HG03575 (cell line): ENCODE data around the gene SRPX.

Experiments
- ATAC-seq: cut with Tn5 transposase; IDR thresholded peaks from one replicate; pipeline ENCODE4 v1.9.1; 2021; ENCODE audit not compliant: unreplicated experiment, insufficient number of reproducible peaks, low FRiP score; ENCODE audit errors: extremely low read depth

Gene SRPX

DNA sequence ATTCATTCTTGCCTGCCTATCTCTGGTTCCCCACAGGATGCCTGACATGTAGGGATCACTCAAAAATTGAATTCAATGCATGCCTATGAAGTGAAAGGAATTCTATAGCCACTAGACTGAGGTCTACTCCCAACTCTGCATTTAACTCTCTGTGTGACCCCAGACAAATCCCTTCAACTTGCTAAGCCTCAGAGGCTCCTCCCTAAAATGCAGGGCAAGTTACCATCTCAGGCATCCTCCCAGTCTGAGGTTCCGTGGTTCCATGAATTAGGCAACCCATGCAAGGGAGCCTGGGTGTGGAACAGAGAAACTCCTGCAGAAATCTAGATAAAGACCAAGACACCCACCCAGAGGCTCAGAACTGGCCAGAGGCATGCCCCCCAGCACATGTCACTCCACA, 6.6 kb downstream of the SRPX start:
- no peak for ATAC-seq

DNA sequence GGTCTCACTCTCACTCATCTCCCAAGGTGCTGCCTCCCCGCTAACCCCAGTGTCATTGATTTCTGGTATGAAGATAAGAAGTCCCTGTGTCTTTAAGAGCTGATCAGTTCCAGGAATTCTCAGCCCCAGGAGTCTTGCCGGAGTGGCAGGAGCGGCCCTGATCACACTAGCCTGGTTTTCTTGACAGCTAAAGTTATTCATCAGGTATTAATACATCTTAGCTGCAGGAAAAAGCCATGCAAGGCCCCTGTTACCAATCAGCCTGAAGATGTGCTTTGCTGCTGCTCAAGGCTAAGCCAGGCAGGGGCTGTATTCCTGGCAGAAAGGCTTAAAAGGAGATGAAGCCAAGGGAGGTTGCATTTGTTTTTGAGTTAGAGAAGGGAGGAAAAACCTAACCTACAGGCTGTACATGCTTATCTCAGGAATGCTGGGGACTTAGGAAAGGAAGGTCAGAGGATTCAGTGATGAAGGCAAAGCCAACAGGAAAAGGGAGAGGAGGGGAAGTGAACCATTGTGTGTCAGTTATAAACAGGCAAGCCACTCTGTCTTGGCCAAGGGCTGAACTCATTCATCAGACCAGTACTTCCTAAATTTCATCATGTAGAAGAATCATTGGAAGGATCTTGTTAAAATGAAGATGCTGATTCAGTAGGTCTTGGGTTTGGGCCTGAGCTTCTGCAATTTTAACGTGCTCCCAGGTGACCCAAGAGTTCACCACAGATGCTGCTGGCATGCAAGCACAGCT, 8.6 kb downstream of the SRPX start:
- no peak for ATAC-seq

DNA sequence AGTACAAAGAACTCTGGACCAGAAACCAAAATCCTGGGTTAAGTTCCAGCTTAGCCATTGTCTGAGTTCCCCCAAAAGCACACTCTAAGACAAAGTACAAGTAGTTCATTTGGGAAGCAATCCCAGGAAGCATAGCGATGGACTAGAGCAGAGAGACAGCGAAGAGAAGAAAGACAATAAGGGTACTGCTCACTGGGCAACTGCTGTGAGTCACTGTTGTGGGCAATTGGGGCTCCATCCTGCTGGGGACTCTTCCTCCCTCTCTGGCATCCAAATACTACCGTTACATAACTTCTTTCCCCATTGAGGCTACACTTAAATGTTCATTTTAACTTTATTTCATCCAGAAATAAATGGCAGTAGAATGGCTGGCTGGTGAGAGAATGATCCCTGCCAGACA, 14.1 kb downstream of the SRPX start:
- ATAC-seq: no peak

DNA sequence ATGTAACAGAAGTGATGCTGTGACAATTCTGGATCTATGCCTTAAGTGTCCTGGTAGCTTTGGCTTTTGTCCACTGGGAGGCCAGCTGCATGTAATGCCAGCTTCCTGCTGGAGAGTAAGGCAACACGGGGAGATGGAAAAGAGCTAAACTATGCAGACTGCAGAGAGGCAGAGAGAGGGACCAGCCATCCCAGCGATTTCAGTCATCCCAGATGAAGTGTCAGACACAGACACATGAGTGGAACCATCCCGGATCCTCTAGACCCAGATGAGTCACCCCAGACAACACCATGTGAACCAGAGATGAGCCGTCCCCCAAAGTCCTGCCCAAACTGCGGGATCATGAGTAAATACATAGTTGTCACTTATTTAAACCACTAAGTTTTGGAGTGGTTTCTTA, 14.6 kb downstream of the SRPX start:
- ATAC-seq: no peak

DNA sequence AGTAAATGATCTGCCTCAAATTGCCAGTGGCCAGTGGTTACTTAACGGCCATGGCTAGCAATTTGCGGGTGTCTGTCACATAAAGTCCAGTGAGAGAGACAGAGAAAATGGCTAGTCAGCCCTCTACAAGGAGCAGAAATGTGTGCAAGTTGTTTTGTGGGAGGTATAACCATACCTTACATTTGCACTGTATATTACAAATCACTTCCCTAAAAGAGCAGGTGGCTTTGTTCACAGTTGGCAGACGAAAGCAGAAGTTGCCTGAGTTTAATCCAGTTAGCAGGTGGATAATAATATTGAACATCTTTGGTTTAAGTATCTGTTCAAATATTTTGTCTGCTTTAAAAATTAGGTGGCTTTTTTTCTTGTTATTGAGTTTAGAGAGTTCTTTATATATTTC, 15.6 kb downstream of the SRPX start:
- no peak for ATAC-seq

DNA sequence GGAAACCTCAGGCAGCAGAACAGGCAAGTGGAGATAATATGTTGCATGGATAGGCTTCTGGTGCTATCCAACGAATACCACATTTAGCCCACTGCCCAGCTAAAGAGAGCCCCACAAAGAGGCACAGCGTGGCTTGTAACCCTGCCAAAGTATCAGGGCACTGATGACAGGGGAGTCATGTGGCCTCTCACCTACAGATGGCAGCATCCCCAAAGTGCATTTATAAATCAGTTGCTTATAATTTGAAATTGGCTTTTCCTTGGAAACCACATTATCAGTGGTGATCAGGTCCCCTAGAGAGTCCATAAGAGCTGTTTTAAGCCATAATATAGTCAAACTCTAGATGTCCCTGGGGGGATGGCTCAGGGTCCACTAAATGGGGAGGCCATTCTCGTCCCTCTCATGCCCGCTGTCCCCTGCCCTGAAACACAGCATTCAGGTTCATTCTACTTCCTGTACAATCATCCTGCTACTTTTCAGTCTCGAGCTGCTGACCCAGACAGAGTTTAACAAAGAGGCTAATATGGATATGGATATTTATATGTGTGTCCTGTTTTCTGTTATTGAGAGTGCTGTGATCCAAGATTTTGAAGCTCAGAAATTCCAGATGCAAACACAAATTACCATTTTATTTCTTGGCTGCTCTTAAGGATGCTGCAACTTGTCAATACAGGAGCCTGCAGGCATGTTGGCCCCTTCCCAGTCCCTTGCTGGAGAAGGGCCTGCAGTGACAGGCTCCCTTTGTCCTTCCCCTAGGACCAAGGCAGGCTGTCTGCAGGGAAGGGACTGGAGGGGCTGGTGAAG, 28.5 kb downstream of the SRPX start:
- ATAC-seq: no peak

DNA sequence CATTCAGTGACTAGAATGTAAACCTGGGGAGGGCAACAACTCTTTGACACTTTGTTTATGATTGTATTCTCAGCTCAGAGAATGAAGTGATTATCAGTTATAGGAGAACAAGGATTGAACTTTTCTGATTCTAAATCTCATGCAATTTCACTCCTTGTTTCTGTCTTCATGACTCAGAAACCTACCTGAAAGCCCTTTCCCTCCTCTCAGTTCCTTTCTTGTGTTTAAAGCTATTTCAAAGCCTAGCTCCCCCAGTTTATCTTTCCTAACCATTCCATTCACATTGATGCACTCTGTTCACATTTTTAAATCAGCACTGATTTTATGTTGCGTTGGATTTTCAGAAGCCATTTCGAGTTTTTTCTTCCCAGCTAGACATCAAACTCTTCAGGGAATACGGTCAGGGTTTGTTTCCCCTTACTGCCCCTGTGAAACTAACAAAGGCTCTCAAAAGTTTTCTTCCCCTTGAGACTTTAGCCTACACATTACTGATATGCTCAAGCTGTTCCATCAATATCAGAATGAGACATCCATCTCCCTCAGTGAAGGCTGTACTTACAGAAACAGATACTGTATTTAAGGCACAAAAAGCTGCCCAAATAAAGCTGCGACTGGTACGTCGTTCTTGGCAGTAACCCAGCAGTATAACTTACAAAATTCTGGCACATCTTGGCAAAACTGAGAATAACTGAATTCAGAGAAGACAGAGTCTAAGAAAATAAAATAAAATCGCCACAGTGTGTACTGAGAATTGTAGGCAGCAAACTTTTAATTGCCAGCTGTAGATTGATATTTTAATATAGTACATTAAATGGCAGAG, 31.0 kb downstream of the SRPX start:
- ATAC-seq: no peak

DNA sequence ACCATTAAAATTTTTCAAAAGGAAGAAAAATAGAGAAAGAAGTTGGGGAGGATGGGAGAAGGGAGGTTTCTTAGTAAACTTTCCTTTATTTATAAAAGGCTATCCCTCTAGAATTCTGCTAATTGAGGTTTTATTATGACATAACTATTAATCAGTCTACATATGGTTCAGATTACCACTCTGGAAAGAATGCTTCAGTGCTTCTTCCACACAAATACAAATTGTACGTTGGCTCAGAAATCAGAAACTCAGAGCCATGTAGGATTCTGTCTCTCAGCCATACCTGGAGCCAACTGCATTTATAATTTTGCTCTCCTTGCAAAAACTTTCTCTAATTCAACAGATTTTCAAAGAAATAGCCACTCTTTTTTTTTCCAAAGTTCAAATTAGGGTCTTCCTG, 37.1 kb downstream of the SRPX start:
- ATAC-seq: no peak

DNA sequence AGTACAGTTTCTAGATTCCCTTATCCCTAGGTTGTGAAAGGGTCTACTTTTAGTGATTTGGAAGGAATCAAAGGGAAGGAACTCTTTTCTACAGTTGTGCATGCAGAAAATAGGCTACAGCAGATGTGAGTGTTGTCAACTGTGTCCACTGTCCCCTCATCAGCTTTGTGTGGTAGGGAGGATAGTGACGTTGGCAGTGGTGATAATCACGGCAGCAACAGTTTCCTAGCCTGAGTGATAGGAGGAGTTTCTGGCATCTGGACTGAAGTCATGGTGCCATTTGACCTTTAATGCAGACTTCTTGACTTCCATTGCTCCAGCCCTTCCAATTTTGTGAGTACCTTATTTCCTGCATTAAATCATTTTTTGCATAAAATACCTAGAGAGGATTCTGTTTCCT, 39.3 kb downstream of the SRPX start:
- ATAC-seq: no peak

DNA sequence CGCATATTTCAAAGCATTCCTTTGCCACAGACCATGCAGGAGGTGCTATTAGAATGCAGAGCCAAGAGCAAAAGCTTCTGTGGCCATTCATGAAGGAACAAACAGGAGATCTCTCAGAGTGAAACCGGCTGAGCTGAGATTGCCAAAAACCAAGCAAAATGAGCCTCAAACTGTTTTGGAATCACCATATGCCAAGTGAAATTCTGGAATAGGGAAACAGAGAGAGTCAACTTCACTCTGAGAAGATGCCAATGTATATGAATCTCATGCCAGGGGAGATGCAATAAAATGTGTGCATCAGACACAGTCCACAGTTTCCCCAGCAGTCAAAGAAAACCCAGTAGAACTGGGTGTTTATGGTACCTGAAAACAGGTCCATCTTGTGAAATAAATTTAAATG, 42.3 kb downstream of the SRPX start:
- ATAC-seq: no peak

DNA sequence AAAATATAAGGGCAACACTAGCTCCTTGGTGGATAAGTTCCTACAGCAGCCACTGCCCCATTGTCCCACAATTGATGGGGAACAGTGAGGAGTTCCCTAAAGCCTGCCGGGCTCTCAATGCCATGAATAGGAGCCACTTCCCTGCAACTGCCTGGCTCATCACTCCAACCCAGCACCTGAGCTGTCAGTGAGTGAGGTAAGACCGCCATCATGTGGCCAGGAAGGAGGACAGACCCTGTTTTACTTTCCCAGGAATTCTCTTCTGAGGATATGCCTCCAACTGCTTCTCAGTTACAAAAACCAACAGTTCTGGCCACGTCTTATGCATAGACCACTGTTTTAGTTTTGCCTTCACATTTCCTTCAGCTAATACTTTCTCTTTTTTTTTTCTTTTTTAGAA, 45.5 kb downstream of the SRPX start:
- ATAC-seq: no peak

DNA sequence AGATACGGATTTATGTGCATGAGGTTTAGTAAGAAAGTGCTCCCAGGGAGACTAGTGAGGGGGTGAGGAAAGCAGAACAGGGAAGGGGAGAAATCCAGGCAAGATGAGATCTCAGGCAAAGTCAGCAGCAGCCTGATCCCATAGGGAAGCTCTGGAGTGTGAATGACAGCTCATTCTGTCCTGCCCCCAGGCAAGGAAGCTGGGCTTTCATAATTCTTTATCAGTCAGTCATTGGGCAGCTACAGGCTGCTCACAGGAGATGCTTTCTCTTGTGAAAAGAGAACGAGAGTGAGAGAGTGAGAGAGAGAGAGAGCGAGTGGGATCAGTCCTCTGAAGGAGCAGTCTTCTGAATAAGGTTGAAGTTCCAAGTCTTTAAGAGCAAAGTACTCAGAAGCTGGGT, 48.1 kb downstream of the SRPX start:
- no peak for ATAC-seq

DNA sequence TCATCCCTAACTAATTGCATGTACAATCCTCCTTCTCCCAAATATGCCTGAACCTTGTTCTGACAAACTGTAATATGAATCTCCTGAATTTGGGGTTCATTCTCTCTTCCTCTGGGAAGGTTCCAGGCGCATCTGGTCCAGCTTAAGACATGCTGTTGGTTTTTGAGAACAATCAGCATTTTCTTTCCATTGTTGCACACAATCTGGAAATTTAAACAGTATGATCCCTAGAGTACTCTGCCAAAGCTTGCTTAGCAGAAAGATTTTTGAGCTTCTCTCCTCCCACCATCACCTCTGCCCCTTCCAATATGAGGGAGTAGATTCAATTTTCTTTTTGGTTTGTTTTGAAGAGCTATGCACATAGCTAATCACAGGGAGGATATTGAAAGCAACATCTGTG, 50.1 kb downstream of the SRPX start:
- no peak for ATAC-seq

DNA sequence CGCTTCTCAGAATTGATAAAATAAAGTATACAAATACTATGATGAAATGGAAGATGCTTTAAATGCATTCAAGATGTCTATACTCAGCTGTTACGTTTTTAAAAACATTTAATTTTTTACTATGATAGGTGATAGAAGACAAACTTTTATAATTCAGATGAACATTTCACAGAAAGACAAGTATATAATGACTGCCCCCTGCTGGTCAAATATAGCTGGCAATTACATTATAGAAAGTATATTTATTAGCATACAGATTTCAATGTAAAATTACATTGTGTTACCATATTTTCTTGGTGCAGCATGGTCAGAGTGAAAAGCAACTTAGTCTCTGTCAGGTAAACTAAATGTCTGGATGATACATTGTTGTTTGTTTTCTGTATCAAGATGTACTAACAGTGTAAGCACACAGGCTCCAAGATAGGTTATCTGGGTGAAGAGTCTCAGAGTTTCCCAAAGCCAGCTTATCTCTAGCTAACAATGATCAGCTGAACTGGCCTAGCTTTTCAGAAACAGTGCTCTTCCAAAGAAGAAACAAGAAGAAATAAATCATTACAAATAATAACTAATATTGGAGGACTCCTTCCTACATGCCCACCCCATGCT, 54.1 kb downstream of the SRPX start:
- ATAC-seq: no peak

DNA sequence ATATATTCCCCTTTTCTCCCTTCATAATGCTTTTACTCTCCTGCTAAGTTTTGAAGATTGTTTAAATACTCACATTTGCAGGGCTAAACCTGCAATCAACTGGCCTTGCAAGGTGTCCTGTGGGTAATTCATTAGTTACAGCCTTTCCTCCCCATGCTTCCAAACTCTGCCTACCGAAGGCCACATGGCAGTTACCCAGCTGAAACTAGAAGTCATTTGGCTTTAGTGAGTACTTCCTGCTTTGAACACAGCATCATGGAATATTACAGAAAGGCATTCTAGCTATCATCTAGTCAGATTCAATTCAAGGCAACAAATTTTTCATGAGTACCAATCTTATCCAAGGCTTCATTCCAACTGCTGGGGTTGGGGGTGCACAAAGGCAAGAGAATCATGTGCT, 55.6 kb downstream of the SRPX start:
- no peak for ATAC-seq

DNA sequence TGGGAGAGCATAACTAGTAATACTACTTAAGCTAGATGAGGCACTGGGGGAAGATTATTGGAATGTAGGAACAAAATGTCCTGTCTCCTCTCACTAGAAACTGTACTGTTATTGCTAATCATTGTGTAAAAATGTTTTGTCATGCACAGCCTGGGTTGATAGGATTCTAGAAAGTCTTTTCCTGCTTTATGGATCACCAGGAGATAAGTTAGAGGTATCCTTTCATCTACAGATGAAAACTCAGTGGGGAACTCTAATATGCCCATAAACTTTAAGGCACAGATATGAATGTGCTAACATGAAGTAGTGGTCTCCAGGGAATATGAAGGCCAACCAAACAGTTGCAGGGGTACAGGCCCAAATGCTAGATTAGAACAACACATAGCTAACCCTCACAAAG, 57.5 kb downstream of the SRPX start:
- no peak for ATAC-seq

DNA sequence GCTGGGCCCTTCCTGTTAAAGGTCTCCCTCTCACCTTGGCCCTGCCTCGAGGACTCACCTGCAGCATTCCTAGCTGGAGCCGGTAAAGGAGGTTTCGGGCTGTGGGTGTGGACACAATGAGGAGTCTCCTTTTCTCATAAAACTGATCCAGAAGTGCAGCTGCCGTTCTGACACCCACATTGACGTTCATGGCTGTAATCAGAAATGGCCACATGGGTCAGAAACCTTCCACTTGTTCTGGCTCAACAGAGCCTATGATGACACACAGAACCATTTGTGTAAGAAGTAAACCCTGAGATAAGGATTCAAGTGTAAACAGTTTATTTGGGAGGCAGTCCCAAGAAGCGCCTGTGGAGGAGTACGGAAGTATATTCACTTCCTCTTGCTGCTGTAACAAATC, 63.8 kb downstream of the SRPX start:
- ATAC-seq: no peak

DNA sequence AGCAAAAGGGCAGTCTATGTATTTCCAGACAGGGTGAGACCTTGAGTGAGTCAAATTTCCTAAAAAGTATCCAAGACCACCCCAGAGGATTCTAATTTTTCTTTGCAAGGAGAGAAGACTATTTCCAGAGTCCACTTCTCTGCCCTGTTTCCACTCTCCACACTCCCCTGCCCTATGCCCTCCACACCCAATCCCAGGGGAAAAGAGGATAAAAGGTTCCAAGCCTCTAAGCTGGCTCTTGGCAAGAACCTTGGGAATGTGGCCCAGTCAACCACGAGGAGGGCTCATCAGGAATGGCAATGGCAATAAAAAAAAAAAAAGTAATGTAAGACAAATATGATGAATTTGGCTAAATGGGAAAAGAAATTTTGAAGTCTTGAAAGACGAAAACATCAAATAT, 65.9 kb downstream of the SRPX start:
- ATAC-seq: no peak

DNA sequence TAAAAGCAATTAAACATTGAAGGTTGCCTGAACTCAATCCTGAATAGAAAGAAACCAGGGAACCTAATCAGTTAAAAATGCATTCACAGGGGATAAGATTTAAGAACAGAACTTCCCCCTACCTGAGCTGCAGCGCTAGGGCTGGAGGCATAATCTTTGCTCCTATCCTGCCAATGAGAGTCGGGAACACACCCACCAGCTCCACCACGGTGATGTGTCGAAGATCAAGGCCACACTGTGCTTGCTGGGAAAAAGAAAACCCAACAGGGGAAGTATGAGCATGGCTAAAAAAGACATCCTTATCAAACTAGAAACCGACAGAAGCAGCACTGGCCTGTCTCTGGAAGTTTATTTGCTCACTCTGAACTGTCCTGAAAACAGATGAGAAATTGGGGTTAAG, 66.3 kb downstream of the SRPX start:
- no peak for ATAC-seq

DNA sequence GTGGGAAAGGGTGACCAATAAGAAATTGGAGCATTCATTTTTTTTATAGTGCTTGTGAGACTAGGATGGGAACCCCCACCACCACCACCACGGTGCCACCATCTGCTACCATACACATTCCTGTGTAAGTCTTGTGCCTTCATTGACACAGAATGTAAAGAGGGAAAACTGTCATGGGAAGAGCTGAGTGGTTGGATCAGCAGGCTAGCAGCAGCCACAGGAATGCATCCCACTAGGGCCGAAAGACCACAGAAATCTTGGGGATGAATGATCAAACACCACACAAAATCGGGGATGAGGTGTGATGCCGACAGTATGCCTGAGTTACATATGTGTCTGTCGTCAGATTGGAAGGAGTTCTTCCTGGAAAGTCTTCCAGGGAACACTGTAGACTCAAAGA, 69.2 kb downstream of the SRPX start:
- no peak for ATAC-seq
